HepG2 (cell line): ENCODE measurements around the gene MAD2L2. TPM values are rescaled to one million over a fixed set of nuclear protein-coding genes. Genes with fewer than 3 reads are reported as not detected.

Experiments used
- ATAD3A ChIP-seq: sonication (generic); formaldehyde crosslinking; IDR thresholded peaks from 2 replicates; pipeline ENCODE4 v1.4.0; 2020; ENCODE audit warnings: missing genetic modification reagents
- BATF2 ChIP-seq: sonication (generic); formaldehyde crosslinking; IDR thresholded peaks from 2 replicates; pipeline ENCODE4 v1.8.0; 2022; ENCODE audit warnings: mild to moderate bottlenecking, missing genetic modification reagents, moderate library complexity
- CENPT ChIP-seq: sonication (generic); formaldehyde crosslinking; IDR thresholded peaks from 2 replicates; pipeline ENCODE4 v1.8.0; 2022; ENCODE audit warnings: low read depth, mild to moderate bottlenecking, moderate library complexity, missing genetic modification reagents
- EEA1 ChIP-seq: sonication (generic); formaldehyde crosslinking; IDR thresholded peaks from 2 replicates; pipeline ENCODE4 v1.5.1; 2020; ENCODE audit warnings: mild to moderate bottlenecking, missing genetic modification reagents, borderline replicate concordance
- GMEB1 ChIP-seq: sonication (generic); formaldehyde crosslinking; IDR thresholded peaks from 2 replicates; pipeline ENCODE4 v1.5.1; 2020; ENCODE audit warnings: missing genetic modification reagents, mild to moderate bottlenecking, borderline replicate concordance
- HMGA1 ChIP-seq: sonication (generic); formaldehyde crosslinking; conservative IDR thresholded peaks from 2 replicates; pipeline ENCODE4 v1.4.0; 2020; ENCODE audit warnings: missing genetic modification reagents
- KDM5A ChIP-seq: fragments of 200-600 bp; sonication (generic); IDR thresholded peaks from 2 replicates; pipeline ENCODE4 v1.7.0; 2018; ENCODE audit warnings: antibody characterized with exemption, mild to moderate bottlenecking, low read length, borderline replicate concordance
- MNT ChIP-seq: fragments of 450-650 bp; IDR thresholded peaks from 2 replicates; pipeline ENCODE4 v1.6.1; 2016
- MYNN ChIP-seq: sonication (generic); formaldehyde crosslinking; IDR thresholded peaks from 2 replicates; pipeline ENCODE4 v1.4.0; 2020; ENCODE audit warnings: mild to moderate bottlenecking, low read depth, missing genetic modification reagents
- NCOA5 ChIP-seq: sonication (generic); formaldehyde crosslinking; IDR thresholded peaks from 2 replicates; pipeline ENCODE4 v1.4.0; 2020; ENCODE audit warnings: missing genetic modification reagents
- RNF219 ChIP-seq: sonication (generic); formaldehyde crosslinking; IDR thresholded peaks from 2 replicates; pipeline ENCODE4 v1.5.0; 2020; ENCODE audit warnings: mild to moderate bottlenecking, missing genetic modification reagents
- U2AF2 ChIP-seq: fragments of 200-400 bp; formaldehyde crosslinking; IDR thresholded peaks from 2 replicates; pipeline ENCODE4 v1.6.1; 2017; ENCODE audit warnings: low read depth, mild to moderate bottlenecking, low read length
- ZNF18 ChIP-seq: sonication (generic); formaldehyde crosslinking; IDR thresholded peaks from 2 replicates; pipeline ENCODE4 v1.8.0; 2022; ENCODE audit warnings: mild to moderate bottlenecking, missing genetic modification reagents; ENCODE audit not compliant: insufficient replicate concordance
- ZNF207 ChIP-seq: fragments of 450-650 bp; IDR thresholded peaks from 2 replicates; pipeline ENCODE4 v1.6.1; 2016; ENCODE audit warnings: antibody characterized with exemption, borderline replicate concordance
- ZNF232 ChIP-seq: sonication (generic); formaldehyde crosslinking; IDR thresholded peaks from 2 replicates; pipeline ENCODE4 v1.4.0; 2020; ENCODE audit warnings: missing genetic modification reagents, borderline replicate concordance
- ZNF3 ChIP-seq: IDR thresholded peaks from 2 replicates; pipeline ENCODE4 v1.7.0; 2017; ENCODE audit warnings: inconsistent platforms
- ZNF547 ChIP-seq: sonication (generic); formaldehyde crosslinking; IDR thresholded peaks from 2 replicates; pipeline ENCODE4 v1.5.1; 2020; ENCODE audit warnings: mild to moderate bottlenecking, missing genetic modification reagents
- ZNF713 ChIP-seq: sonication (generic); formaldehyde crosslinking; IDR thresholded peaks from 2 replicates; pipeline ENCODE4 v1.4.0; 2020; ENCODE audit warnings: mild to moderate bottlenecking, missing genetic modification reagents
- ZNF720 ChIP-seq: sonication (generic); formaldehyde crosslinking; IDR thresholded peaks from 2 replicates; pipeline ENCODE4 v1.4.0; 2020; ENCODE audit warnings: missing genetic modification reagents
- polyA plus RNA-seq, 8 experiments: library from polyadenylated mRNA; depleted of rRNA in 3 of 8; stranded (reverse) in 7 of 8; unstranded in 1 of 8; fragments of >200 nt; fragmentation: Illumina TruSeq in 4 of 8; extraction: Trizol in 4 of 8; gene quantifications; 2 replicates each; pipeline versions ENCODE4 v1.2.1 to v1.2.3, GENCODE V29; 2011 to 2016; ENCODE audit warnings: low read depth in 4 of 8, missing spikeins in 1 of 8, mixed read lengths in 1 of 8; ENCODE audit not compliant: insufficient read depth in 1 of 8
- total RNA-seq, 5 experiments: library from RNA; depleted of rRNA; stranded (reverse); fragments of >200 nt; fragmentation: Illumina TruSeq; extraction: Trizol; gene quantifications; 2 replicates each; pipeline ENCODE4 v1.2.3, GENCODE V29; 2016; ENCODE audit warnings: low read depth in 1 of 5
- TF ChIP-seq, protein P1 (sequence below): sonication (generic); formaldehyde crosslinking; IDR thresholded peaks from 2 replicates; pipeline ENCODE4 v1.4.0; 2020; ENCODE audit warnings: missing genetic modification reagents

MAD2L2 gene
- total and polyA plus RNA-seq, 2 of the 13 experiments (the other 11 are each of a cell fraction or from before 2014, with no cell fraction given), result 51.8 to 53.8 TPM

DNA sequence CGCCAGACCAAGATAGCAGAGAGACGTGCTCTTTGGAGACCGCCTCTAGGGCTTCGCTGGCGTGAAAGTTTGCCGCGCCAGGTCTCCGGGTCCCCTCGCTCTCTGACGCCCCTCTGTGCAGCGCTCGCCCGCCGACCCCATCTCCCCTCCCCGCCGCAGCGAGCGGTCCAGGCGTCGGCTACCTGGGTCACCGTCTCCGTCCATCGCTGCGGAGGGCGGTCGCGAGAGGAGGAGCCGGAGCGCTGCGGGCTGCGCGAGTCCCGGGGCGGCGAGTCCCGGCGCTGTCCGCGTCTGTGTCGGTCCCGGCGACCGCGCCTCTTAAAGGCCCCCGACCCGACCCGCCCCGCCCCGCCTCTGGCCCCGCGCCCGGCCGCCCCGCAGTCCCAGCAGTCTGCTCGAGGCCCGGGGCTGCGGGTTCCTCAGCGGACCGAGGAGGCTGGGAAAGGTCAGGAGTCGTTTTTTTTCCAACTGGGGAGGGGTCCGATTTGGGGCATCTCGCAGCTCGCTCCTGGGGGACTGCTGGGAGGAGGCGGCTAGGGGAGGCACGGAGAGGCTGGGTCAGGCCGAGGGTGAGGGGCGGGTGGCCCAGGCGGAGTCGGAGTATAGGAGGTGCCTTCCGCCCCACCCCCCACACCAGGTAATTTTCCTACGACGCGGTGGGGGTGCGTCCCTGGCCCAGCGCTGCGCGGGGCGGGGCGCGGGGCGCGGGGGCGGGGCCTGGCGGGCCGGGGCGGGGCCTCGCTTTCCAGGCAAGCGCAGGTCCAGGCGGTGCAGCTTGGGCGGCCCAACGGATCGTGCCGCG lies 26.6 kb downstream of the MAD2L2 start, which contains the start of the genes FBXO2 and FBXO44 (continued):
- TF ChIP-seq MNT, result no peak
- no peak for TF ChIP-seq MYNN (CRISPR knock-in tag)
- no peak for TF ChIP-seq CENPT (CRISPR knock-in tag)
- TF ChIP-seq ZNF18, result no peak
- TF ChIP-seq RNF219 (CRISPR knock-in tag), result no peak
- no peak for TF ChIP-seq U2AF2
- no peak for TF ChIP-seq NCOA5 (CRISPR knock-in tag)
- TF ChIP-seq EEA1 (CRISPR knock-in tag), result no peak; the same call in 1 of the 2 replicates
- 0 out of 2 replicates have a peak, but pooled peaks have one; percentile 41 for TF ChIP-seq ZNF547 (CRISPR knock-in tag)
- no peak for TF ChIP-seq ZNF207
- no peak for TF ChIP-seq ZNF232 (CRISPR knock-in tag)
- no peak for TF ChIP-seq HMGA1
- TF ChIP-seq, protein P1, sequence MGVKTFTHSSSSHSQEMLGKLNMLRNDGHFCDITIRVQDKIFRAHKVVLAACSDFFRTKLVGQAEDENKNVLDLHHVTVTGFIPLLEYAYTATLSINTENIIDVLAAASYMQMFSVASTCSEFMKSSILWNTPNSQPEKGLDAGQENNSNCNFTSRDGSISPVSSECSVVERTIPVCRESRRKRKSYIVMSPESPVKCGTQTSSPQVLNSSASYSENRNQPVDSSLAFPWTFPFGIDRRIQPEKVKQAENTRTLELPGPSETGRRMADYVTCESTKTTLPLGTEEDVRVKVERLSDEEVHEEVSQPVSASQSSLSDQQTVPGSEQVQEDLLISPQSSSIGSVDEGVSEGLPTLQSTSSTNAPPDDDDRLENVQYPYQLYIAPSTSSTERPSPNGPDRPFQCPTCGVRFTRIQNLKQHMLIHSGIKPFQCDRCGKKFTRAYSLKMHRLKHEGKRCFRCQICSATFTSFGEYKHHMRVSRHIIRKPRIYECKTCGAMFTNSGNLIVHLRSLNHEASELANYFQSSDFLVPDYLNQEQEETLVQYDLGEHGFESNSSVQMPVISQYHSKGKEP, result no peak
- TF ChIP-seq ZNF3 (CRISPR knock-in tag), result no peak
- TF ChIP-seq BATF2, result no peak
- peak; percentile 38; the same call in 1 of the 2 replicates for TF ChIP-seq GMEB1 (CRISPR knock-in tag)
- TF ChIP-seq ZNF720 (CRISPR knock-in tag), result no peak
- no peak for TF ChIP-seq ATAD3A (CRISPR knock-in tag)
- TF ChIP-seq ZNF713 (CRISPR knock-in tag), result no peak
- TF ChIP-seq KDM5A, result no peak
